ENCODE results near the gene KCNH1. TPM values are rescaled to one million over a fixed set of nuclear protein-coding genes. Genes with fewer than 3 reads are reported as not detected.

KCNH1 gene
- total RNA-seq, 1 donor from 2014 or later: 15.5 TPM

DNA sequence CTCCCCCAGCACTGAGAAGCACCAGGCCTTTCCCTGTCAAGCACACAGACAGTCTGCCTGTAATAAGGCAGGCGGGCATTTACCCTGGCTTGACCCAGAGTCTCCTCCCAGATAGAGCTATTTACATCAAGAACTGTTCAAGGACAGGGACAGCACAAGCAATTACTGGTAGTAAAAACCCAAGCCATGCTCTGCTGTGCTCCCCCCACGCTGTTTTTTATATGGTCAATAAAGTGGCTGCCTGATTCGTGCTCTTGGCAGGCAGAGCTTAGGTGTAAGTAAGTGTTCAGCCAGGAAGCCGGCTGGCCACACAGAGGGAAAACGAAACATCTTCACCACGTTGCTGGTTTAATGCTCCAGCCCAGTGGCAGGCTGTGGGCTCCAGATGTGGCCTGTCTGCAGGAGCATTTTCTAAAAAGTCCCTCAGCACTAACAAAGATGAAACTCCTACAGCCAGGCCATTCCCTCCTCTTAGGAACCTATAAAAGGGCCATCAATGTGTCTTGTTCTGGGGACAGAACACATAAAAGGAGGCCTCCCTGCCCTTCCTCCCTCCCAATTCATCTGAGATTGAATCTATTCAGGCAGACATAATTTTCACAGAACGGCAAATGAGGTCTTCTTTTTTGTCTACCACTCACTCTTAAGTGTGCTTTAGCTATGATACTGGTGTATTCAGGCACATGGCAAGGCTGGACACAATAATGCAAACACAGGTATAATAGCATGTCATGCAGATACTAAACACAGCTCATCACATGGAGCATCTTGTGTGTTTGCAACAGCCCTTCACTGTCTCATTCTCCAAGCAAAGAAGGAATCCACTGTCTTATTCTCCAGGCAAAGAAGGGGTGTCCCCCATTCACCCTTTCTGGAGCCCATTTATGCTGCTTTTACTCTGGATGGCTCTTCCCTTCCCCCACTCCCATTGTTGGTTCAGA lies 426.4 kb downstream of the KCNH1 start:
- H3K9ac ChIP-seq (ENCODE audit: low read length): no peak overlapping the region
- H3K27ac Mint-ChIP-seq (ENCODE audit: unreplicated experiment): no peak overlapping the region
- no peak overlapping the region for H3K4me2 ChIP-seq (ENCODE audit: low read length)
- H3K27me3 ChIP-seq (ENCODE audit: insufficient read depth, low read length): no peaks in the 10 kb centered on the region
- no peaks in the 10 kb centered on the region for H3K79me2 ChIP-seq (ENCODE audit: insufficient read depth, low read length)
- DNase-seq (ENCODE audit: low read depth) (no peak), FAIRE-seq (no peak)
- peaks cover 9% of the 10 kb centered on the region for H3K4me1 Mint-ChIP-seq (ENCODE audit: low read depth, unreplicated experiment)
- H3K36me3 Mint-ChIP-seq (ENCODE audit: low read depth, unreplicated experiment): no peaks in the 10 kb centered on the region
- no peaks in the 10 kb centered on the region for H3K9me3 Mint-ChIP-seq (ENCODE audit: unreplicated experiment)
- no peak overlapping the region for H3K4me3 ChIP-seq (ENCODE audit: insufficient read depth, low read depth, low read length)
- peaks cover 6% of the 10 kb centered on the region for H3K27me3 Mint-ChIP-seq (ENCODE audit: low read depth, unreplicated experiment)
- TF ChIP-seq, protein P1, sequence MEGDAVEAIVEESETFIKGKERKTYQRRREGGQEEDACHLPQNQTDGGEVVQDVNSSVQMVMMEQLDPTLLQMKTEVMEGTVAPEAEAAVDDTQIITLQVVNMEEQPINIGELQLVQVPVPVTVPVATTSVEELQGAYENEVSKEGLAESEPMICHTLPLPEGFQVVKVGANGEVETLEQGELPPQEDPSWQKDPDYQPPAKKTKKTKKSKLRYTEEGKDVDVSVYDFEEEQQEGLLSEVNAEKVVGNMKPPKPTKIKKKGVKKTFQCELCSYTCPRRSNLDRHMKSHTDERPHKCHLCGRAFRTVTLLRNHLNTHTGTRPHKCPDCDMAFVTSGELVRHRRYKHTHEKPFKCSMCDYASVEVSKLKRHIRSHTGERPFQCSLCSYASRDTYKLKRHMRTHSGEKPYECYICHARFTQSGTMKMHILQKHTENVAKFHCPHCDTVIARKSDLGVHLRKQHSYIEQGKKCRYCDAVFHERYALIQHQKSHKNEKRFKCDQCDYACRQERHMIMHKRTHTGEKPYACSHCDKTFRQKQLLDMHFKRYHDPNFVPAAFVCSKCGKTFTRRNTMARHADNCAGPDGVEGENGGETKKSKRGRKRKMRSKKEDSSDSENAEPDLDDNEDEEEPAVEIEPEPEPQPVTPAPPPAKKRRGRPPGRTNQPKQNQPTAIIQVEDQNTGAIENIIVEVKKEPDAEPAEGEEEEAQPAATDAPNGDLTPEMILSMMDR (IDR thresholded peaks at IDR 0.05; ENCODE audit: insufficient read depth, low read depth, low read length): no peak
- no peak for TF ChIP-seq EZH2 (IDR thresholded peaks at IDR 0.05; ENCODE audit: insufficient read depth, low read length)
- no peaks in the 10 kb centered on the region for H3K36me3 ChIP-seq (ENCODE audit: insufficient read depth, low read length)
- H3K9me3 ChIP-seq (ENCODE audit: insufficient read depth, low read depth, low read length): no peaks in the 10 kb centered on the region
- no peak overlapping the region for H3K4me3 Mint-ChIP-seq (ENCODE audit: unreplicated experiment)
- H2AFZ ChIP-seq (ENCODE audit: low read depth, low read length): no peak overlapping the region
- no peaks in the 10 kb centered on the region for H4K20me1 ChIP-seq (ENCODE audit: insufficient read depth, low read length)
- H3K4me1 ChIP-seq (ENCODE audit: insufficient read depth, low read length): no peaks in the 10 kb centered on the region
- no peak overlapping the region for H3K27ac ChIP-seq (ENCODE audit: low read depth, low read length)

DNA sequence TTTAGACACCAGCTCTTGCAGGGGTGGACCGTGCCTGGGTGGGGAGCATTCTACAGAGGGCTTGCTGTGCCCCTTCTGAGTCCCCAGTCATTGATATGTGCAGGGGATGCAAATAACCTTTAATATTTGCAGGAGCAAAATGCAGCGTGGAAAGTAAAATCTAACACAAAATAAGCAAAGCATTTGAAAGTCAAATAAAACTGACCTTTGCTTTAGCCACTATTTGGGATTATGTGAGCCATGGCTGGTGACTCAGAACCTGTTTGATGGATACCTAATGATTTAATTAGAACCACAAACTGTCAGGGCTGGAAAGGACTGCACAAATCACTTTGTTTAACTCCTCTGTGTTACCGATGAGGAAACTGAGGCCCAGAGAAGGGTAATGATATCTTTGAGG lies 427.7 kb downstream of the KCNH1 start:
- H2AFZ ChIP-seq (ENCODE audit: low read depth, low read length): no peak overlapping the region
- Mint-ChIP-seq H3K27ac (ENCODE audit: unreplicated experiment) (no peak overlapping the region), H3K27me3 (ENCODE audit: low read depth, unreplicated experiment) (peaks cover 6% of the 10 kb centered on the region), H3K9me3 (ENCODE audit: unreplicated experiment) (no peaks in the 10 kb centered on the region), H3K36me3 (ENCODE audit: low read depth, unreplicated experiment) (no peaks in the 10 kb centered on the region), H3K4me3 (ENCODE audit: unreplicated experiment) (no peak overlapping the region), H3K4me1 (ENCODE audit: low read depth, unreplicated experiment) (peaks cover 9% of the 10 kb centered on the region)
- no peaks in the 10 kb centered on the region for H3K27me3 ChIP-seq (ENCODE audit: insufficient read depth, low read length)
- H3K4me2 ChIP-seq (ENCODE audit: low read length): no peak overlapping the region
- H3K9me3 ChIP-seq (ENCODE audit: insufficient read depth, low read depth, low read length): no peaks in the 10 kb centered on the region
- no peaks in the 10 kb centered on the region for H3K36me3 ChIP-seq (ENCODE audit: insufficient read depth, low read length)
- no peak overlapping the region for H3K4me3 ChIP-seq (ENCODE audit: insufficient read depth, low read depth, low read length)
- FAIRE-seq (no peak), DNase-seq (ENCODE audit: low read depth) (no peak)
- no peak overlapping the region for H3K9ac ChIP-seq (ENCODE audit: low read length)
- no peak overlapping the region for H3K27ac ChIP-seq (ENCODE audit: low read depth, low read length)
- no peak for TF ChIP-seq EZH2 (IDR thresholded peaks at IDR 0.05; ENCODE audit: insufficient read depth, low read length)
- TF ChIP-seq, protein P1 (IDR thresholded peaks at IDR 0.05; ENCODE audit: insufficient read depth, low read depth, low read length): no peak
- H3K4me1 ChIP-seq (ENCODE audit: insufficient read depth, low read length): no peaks in the 10 kb centered on the region
- H3K79me2 ChIP-seq (ENCODE audit: insufficient read depth, low read length): no peaks in the 10 kb centered on the region
- no peaks in the 10 kb centered on the region for H4K20me1 ChIP-seq (ENCODE audit: insufficient read depth, low read length)

DNA sequence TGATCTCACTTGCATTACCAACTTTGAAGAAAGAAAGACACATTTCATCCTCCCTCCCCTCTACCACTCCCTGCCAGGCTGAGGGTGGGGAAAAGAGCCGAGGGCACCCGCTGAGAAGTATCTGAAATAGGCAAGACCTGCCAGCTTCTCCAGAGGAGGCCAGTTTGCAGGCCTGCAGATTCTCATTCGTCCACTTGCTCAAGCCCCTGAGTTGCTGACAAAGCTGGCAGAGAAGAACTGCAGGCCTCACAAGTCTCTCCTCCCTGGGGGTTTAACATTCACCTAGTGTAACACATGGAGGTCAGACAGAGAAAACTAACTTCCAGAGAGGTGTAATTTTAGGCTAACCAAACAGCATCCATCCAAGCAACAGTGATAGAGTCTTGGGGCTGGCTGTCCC lies 428.9 kb downstream of the KCNH1 start:
- DNase-seq (ENCODE audit: low read depth) (no peak), FAIRE-seq (no peak)
- no peak overlapping the region for H3K4me3 Mint-ChIP-seq (ENCODE audit: unreplicated experiment)
- Histone ChIP-seq H3K36me3 (ENCODE audit: insufficient read depth, low read length) (no peaks in the 10 kb centered on the region), H3K27me3 (ENCODE audit: insufficient read depth, low read length) (no peaks in the 10 kb centered on the region), H3K4me3 (ENCODE audit: insufficient read depth, low read depth, low read length) (no peak overlapping the region), H4K20me1 (ENCODE audit: insufficient read depth, low read length) (no peaks in the 10 kb centered on the region), H3K79me2 (ENCODE audit: insufficient read depth, low read length) (no peaks in the 10 kb centered on the region), H3K4me1 (ENCODE audit: insufficient read depth, low read length) (no peaks in the 10 kb centered on the region), H2AFZ (ENCODE audit: low read depth, low read length) (no peak overlapping the region), H3K4me2 (ENCODE audit: low read length) (no peak overlapping the region), H3K27ac (ENCODE audit: low read depth, low read length) (no peak overlapping the region), H3K9ac (ENCODE audit: low read length) (no peak overlapping the region), H3K9me3 (ENCODE audit: insufficient read depth, low read depth, low read length) (no peaks in the 10 kb centered on the region)
- TF ChIP-seq, protein P1 (IDR thresholded peaks at IDR 0.05; ENCODE audit: insufficient read depth, low read depth, low read length): no peak
- TF ChIP-seq EZH2 (IDR thresholded peaks at IDR 0.05; ENCODE audit: insufficient read depth, low read length): no peak
- no peak overlapping the region for H3K27ac Mint-ChIP-seq (ENCODE audit: unreplicated experiment)
- no peaks in the 10 kb centered on the region for H3K9me3 Mint-ChIP-seq (ENCODE audit: unreplicated experiment)
- H3K4me1 Mint-ChIP-seq (ENCODE audit: low read depth, unreplicated experiment): peaks cover 9% of the 10 kb centered on the region
- H3K36me3 Mint-ChIP-seq (ENCODE audit: low read depth, unreplicated experiment): no peaks in the 10 kb centered on the region
- H3K27me3 Mint-ChIP-seq (ENCODE audit: low read depth, unreplicated experiment): peaks cover 6% of the 10 kb centered on the region

All from astrocyte (in vitro differentiated cells and primary cell).